Measurements from ENCODE around the gene ITGB7.
"Not testable (repeated sequence)": the region's sequence is repeated elsewhere in the genome, so short reads cannot be mapped to it uniquely, and the experiment has no call there.

The ITGB7 gene

GRCh38 chr12:53215497-53215896, 8.4 kb upstream of the ITGB7 start:
- no peak for DNase-seq

- DNase-seq: no peak
Measured at GRCh38 chr12:53214687-53215455, 7.8 kb upstream of the ITGB7 start.

- no peak for DNase-seq
Measured at GRCh38 chr12:53214221-53214620, 7.2 kb upstream of the ITGB7 start.

- DNase-seq: peak; percentile 83
Measured at GRCh38 chr12:53213348-53213747, 6.3 kb upstream of the ITGB7 start.

- no peak for DNase-seq
Measured at GRCh38 chr12:53212931-53213330, 5.9 kb upstream of the ITGB7 start.

GRCh38 chr12:53211476-53212381, 4.7 kb upstream of the ITGB7 start:
- DNase-seq: peak; percentile 44

- DNase-seq: no peak
Measured at GRCh38 chr12:53210843-53211242, 3.8 kb upstream of the ITGB7 start.

- DNase-seq: peak; percentile 72
Measured at GRCh38 chr12:53208877-53209463, 1.9 kb upstream of the ITGB7 start.

- DNase-seq: no peak
Measured at GRCh38 chr12:53208435-53208834, 1.4 kb upstream of the ITGB7 start.

GRCh38 chr12:53205747-53206419, 1.2 kb downstream of the ITGB7 start:
- peak; percentile 95 for DNase-seq

GRCh38 chr12:53204351-53204750, 2.7 kb downstream of the ITGB7 start:
- DNase-seq: peak; percentile 61

GRCh38 chr12:53202316-53202715, 4.7 kb downstream of the ITGB7 start:
- DNase-seq: not testable (repeated sequence)

GRCh38 chr12:53201639-53202038, 5.4 kb downstream of the ITGB7 start:
- peak; percentile 49 for DNase-seq

GRCh38 chr12:53201177-53201541, 5.9 kb downstream of the ITGB7 start:
- peak; percentile 49 for DNase-seq

- peak; percentile 96 for DNase-seq
Measured at GRCh38 chr12:53200458-53201176, 6.4 kb downstream of the ITGB7 start.

- DNase-seq: no peak
Measured at GRCh38 chr12:53200107-53200457, 7.0 kb downstream of the ITGB7 start.

- DNase-seq: no peak
Measured at GRCh38 chr12:53199700-53200099, 7.4 kb downstream of the ITGB7 start.

- DNase-seq: no peak
Measured at GRCh38 chr12:53198486-53199110, 8.5 kb downstream of the ITGB7 start.

GRCh38 chr12:53197011-53197640, 9.9 kb downstream of the ITGB7 start:
- no peak for DNase-seq

GRCh38 chr12:53196486-53196885, 10.6 kb downstream of the ITGB7 start:
- peak; percentile 57 for DNase-seq
